HG02678 (cell line): ENCODE measurements around the gene VWC2L.

Experiments used
- ATAC-seq: cut with Tn5 transposase; IDR thresholded peaks from one replicate; pipeline ENCODE4 v1.9.1; 2021; ENCODE audit warnings: mild to moderate bottlenecking, moderate library complexity; ENCODE audit not compliant: unreplicated experiment

The VWC2L gene

GRCh38 chr2:214410918-214411554 is at the start of gene VWC2L:
Gene VWC2L, plus strand, starts transcription at chr2:214411054. Its CDS starts 3,140 bp downstream, at chr2:214414194.
- ATAC-seq = peak; percentile 65

- no peak for ATAC-seq
Observed at GRCh38 chr2:214361116-214361515, 49.7 kb upstream of the VWC2L start.

DNA sequence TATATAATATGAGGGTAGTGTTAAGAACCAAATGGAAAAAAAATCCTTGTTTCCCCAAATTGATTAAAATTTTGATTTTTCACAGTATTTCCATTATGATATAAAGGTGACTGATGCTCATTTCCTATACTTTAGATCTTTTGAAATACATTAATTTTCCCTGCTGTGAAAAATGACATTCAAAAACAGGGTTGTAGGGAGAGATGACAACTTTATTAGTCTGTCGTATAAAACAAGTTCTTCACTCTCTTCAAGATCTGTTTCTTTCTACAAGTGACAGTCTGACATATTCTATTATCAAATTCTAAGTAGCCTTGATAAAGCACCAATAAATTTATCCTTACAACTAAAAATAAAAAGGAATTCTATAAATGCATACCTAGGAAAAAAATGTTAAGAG is 45.3 kb upstream of the VWC2L start:
- no peak for ATAC-seq

- no peak for ATAC-seq
Observed at GRCh38 chr2:214367171-214367570, 43.7 kb upstream of the VWC2L start.

DNA sequence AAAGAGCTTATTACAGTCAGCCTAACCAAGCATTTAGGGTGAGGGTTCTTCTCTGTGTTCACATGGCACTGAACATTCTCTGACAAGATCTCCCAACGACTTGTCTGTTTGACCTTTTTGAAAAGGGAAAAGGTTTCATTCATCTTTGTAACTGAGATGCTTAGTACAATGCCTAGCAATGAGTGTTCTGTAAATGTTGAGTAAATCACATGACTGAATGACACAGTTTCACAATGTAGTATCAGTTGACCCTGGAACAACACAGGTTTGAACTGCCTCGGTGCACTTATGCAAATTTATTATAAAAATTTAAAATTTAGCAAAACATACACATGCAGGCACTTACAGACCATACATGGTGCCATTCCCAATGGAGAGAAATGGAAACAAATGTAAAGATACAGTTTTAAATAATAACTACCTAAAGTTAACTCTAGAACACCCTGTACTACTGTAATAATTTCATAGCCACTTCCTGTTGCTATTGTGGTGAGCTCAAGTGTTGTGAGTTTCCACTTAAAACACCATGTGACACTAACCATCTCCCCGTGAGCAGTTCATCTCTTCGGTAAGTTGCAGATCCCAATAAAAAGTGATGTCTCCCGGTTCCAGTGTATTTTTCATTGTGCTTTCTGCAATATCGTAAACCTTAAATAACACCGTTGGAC is 34.1 kb upstream of the VWC2L start:
- no peak for ATAC-seq

DNA sequence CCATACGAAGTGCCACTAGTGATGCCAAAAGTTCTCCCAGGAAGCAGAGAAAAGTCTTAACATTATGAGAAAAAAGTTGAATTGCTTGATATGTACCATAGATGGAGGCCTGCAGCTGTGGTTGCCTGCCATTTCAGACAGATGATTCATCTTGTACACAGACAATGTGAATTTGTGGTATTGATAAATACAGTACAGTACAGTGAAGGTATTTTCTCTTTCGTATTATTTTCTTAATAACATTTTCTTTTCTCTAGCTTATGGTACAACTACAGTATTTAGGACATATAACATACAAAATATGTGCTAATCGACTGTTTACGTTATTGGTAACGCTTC is 33.6 kb upstream of the VWC2L start:
- ATAC-seq = no peak

DNA sequence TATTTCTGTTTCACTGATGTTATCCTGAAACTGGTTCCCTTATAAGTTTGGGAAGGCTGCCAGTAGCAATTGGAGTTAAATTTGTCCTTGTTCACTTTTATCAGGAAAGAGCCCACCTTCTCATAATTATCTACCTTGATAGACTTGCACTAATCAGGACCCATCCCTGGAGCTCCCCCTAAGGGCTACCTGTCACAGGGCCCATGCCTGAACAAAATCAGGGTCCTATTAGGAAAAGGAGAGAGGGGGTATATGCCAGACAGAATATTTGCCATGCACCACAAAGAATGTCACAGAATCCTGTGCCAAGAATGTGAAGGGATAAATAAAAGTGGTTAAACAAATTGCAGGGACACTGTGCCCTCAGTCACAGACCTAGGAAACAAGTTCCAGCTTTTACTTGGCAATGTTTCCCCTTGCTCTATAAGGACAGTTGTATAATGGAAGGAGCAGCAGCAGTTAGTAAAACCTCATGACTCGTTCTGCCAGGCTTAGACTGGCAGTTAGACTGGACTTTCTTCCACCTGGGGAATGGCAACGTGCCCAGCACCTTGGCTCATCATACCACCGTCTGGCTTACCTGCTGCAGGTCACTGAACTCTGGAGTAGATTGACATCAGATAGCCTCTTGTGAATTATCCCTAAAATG is 32.3 kb upstream of the VWC2L start:
- ATAC-seq = no peak

DNA sequence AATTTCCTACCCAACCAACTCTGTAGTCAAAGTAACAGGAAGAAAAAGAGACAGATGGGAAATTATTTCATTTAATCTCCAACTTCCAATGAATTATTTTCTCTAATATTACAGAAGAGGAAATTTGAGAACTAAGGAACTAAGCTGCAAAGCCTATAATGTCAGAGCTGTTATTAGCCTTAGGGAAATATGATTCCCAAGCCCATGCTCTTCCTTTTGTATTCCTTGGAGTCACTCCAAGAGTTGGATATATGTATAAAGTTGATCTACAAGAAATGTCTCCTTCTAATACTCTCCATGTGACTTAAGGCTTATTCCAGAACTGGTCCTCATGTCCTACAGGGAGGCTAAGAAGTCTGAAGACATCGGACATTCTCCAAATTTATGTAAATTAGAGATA is 31.6 kb upstream of the VWC2L start:
- no peak for ATAC-seq

GRCh38 chr2:214380681-214381080 is 30.2 kb upstream of the VWC2L start:
- ATAC-seq = no peak

DNA sequence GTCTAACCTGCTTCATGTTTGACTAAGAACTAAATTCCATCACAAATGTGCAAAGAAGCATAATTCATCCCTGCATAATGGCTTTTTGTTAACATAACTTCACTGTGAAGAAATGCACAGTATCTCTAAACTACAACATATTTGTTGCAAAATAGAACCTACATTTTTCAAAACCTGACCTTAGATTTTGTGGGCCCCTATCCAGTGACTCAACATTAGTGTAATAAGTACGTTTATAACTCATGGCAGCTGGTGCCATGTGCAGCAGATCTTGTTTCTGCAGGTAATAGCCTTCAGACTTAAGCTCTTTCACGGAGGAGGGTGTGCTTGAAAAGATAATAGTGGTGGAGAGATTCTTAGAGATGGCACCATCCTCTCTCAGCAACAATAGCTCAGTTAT is 28.6 kb upstream of the VWC2L start:
- no peak for ATAC-seq

DNA sequence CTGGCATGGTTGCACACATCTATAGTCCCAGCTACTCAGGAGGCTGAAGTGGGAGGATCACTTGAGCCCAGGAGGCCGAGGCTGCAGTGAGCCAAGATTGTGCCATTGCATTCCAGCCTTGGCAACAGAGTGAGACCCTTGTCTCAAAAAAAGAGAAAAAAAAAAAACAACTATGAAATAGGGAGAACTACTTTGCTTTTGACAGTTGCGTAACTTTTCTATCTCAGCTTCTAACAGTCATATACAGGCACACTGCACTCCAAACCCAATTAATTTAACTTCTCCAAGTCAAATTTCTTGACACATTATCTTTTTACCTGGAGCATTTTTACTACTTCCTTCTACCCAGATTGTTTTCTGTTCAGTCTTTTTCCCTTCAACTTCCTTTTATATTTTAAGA is 24.1 kb upstream of the VWC2L start:
- no peak for ATAC-seq

DNA sequence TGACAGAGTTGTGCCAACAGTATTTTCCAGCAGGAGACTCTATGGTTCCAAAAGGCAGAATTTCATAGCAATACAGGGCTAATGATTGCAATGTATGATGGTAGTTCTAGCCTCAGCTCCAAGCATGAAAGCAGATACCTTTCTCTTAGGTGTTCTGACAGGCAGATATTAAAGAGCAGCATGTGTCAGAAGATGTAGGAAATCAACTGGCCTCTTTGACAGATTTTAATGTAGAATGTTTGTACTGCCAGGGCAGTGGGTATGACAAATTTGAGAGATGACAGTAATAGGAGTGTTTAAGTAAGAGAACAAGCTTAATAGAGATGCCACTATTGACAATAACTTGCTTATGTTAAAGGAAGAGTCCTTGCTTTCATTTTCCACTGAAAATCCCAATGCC is 21.5 kb upstream of the VWC2L start:
- ATAC-seq = no peak

- no peak for ATAC-seq
Observed at GRCh38 chr2:214393796-214394195, 17.1 kb upstream of the VWC2L start.

GRCh38 chr2:214395040-214395439 is 15.8 kb upstream of the VWC2L start:
- ATAC-seq = no peak

DNA sequence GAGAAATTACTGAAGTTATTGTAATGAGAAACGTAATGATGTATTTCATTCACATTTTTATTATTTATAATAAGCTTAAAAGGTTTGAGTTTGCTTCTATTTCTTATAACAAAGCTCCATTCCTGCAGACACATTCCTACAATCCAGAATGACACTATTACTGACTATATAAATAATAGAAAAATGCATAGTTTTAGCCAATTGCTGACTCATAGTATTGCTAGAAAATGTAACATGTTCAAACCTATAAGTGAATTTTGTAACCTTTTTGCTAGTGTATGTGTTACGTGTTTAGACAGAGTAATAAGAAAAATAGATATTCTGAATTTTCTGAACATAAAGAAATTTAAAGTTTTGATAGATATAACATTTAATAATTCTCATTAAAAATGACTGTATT is 9.3 kb upstream of the VWC2L start:
- ATAC-seq = no peak

DNA sequence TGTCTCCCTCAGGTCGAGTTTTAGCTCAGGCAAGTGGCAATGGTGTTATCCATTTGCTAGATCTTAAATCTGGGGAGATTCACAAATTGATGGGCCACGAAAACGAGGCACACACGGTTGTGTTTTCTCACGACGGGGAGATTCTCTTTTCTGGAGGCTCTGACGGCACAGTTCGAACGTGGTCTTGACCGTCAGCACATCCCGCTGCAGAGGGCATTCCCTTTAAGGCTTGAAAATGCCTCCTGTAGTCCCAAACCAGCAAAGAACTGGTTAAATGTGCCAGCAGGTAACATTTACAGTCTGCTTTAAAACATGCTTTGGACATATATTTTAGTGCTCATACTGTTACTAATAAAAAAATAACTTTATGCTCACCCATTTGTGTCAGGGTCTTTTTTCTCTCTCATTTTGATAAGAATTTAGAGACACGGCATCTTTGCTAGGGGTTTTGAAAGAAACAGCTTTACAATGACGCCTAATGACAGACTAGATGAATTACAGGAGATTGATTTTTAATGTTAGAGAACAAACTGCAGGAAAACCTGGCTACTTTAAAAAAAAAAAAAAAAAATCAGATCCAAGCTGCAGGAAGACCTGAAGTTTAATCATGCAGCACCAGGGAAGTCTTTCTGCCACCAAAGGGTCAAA is 602 bp upstream of the VWC2L start:
- no peak for ATAC-seq

DNA sequence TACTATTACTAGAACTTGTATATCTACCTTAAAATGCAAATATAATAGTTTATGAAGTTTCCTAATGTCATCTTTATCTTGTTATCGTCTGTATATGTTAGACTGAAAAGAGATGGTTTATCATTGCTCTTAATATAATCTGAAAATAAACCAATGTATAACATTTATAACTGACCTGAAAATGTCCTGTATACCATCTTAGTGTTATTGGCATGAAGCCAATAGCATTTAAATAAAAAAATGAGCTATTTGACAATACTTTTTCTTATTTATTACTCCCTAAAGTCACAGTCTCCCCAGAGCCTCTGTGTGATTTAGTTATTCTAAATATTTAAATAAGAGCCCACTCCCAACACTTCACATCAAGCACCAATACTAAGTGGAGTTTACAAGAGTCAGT is 1.8 kb downstream of the VWC2L start:
- ATAC-seq = no peak

- no peak for ATAC-seq
Observed at GRCh38 chr2:214436470-214436869, 25.6 kb downstream of the VWC2L start.

GRCh38 chr2:214450118-214450894 is 39.5 kb downstream of the VWC2L start:
- no peak for ATAC-seq

DNA sequence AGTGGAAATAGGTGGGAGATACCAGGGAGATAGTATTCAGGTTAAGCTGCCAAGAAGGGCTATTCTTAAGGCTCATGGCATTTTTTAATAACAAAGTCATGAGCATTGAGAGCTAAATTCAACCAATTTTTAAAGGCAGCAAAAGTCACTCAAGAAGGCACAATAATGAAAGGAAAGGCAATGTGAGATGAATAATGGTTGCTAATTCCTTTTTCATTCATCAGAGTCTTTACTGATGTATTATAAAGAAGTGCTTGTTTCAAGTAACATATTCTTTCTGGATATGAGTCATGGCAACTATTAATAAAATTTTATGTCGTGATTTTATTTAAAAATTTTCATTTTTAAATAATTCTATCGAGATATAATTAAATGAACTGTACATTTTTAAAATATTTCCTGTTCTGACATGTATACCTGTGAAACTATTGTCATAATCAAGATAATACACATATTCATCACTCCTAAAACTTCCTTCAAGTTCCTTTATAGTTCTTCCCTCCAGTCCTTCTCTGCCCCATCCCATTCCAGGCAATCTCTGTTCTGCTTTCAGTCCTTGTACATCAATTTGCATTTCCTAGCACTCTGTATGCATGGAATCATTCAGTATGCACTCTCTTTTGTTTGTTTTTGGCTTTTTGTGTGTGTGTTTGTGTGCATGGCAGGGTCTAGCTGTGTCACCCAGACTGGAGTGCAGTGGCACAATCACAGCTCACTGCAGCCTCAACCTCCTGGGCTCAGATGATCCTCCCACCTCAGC is 40.8 kb downstream of the VWC2L start:
- ATAC-seq = no peak
